Muscle layer of duodenum (tissue), 2 donors: ENCODE measurements around the gene SLC39A9.
A peak's percentile ranks its signal among the peaks of the same experiment; 100 is the strongest.

Source experiments
- H3K27ac ChIP-seq: one replicate; pipeline ENCODE4 v1.7.0; 2013; ENCODE audit warnings: mild to moderate bottlenecking, low read length
- H3K27me3 ChIP-seq: one replicate; pipeline ENCODE4 v1.7.0; 2013; ENCODE audit warnings: low read depth, mild to moderate bottlenecking, control low read depth, low read length
- H3K36me3 ChIP-seq, 2 donors: one replicate each; pipeline ENCODE4 v1.7.0; 2013; ENCODE audit warnings: low read length in 2 of 2, control low read depth in 1 of 2, mild to moderate bottlenecking in 1 of 2; ENCODE audit not compliant: insufficient read depth in 2 of 2, control insufficient read depth in 1 of 2
- H3K4me1 ChIP-seq, 2 donors: one replicate each; pipeline ENCODE4 v1.7.0; 2013; ENCODE audit warnings: low read length in 2 of 2, mild to moderate bottlenecking in 2 of 2, control low read depth in 1 of 2, moderate library complexity in 1 of 2; ENCODE audit not compliant: insufficient read depth in 2 of 2, control insufficient read depth in 1 of 2
- H3K4me3 ChIP-seq, 2 donors: one replicate each; pipeline ENCODE4 v1.7.0; 2013; ENCODE audit warnings: low read length in 2 of 2, low read depth in 1 of 2, mild to moderate bottlenecking in 1 of 2
- H3K9me3 ChIP-seq, 2 donors: one replicate each; pipeline ENCODE4 v1.7.0; 2013; ENCODE audit warnings: low read length in 2 of 2, control low read depth in 1 of 2, mild to moderate bottlenecking in 1 of 2; ENCODE audit not compliant: control insufficient read depth in 1 of 2
- donor health status: healthy.

SLC39A9 gene, protein sequence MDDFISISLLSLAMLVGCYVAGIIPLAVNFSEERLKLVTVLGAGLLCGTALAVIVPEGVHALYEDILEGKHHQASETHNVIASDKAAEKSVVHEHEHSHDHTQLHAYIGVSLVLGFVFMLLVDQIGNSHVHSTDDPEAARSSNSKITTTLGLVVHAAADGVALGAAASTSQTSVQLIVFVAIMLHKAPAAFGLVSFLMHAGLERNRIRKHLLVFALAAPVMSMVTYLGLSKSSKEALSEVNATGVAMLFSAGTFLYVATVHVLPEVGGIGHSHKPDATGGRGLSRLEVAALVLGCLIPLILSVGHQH

DNA sequence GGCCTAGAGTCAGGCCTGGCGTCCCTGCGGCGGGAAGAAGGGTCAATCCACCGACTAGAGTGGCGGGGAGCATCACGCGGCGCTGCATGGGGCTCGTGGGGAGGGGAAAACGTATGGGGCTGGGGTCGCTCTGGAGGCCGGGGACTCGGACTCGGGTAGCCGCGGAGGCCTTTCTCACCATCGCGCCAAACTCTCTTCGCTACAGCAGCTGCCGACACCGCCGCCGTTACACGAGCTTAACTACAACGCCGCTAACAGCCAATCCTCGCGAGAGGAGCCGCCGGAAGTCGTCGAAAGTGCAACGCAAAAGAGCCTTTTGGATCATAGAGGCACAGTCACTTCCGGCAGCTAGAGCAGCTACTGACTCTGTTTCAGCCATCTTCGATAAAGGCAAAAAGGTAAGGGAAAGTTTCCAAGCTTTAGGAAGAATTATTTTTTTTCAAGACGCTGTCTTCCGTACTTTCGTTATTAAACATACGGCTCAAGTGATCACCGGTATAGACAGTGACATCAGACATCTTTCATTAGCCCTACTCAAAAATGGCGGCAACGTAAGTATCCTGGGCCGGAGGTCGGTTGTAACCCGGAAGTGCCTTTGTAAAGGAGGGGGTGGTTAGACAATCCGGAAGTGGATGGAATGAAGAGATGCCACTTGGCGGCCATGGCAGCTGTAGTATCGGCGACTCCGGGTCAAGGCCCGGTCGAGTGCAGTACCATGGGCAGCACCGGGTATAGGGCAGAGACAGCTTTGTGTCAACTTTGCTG, at the start of gene SLC39A9, which contains the start of gene ERH:
Gene SLC39A9 (plus strand): TSS at position 640 of the 765 bp plus-strand sequence. CDS start 678 bp downstream, outside the sequence.
Gene ERH (minus strand): TSS at position 247 of the 765 bp plus-strand sequence. CDS start 66 bp downstream, at position 181.
- H3K27me3 ChIP-seq = no peaks in the 10 kb centered on the region
- H3K4me1 ChIP-seq = peaks cover 32 to 60% of the 10 kb centered on the region in 2 donors
- H3K36me3 ChIP-seq = peaks cover 29 to 34% of the 10 kb centered on the region in 2 donors

DNA sequence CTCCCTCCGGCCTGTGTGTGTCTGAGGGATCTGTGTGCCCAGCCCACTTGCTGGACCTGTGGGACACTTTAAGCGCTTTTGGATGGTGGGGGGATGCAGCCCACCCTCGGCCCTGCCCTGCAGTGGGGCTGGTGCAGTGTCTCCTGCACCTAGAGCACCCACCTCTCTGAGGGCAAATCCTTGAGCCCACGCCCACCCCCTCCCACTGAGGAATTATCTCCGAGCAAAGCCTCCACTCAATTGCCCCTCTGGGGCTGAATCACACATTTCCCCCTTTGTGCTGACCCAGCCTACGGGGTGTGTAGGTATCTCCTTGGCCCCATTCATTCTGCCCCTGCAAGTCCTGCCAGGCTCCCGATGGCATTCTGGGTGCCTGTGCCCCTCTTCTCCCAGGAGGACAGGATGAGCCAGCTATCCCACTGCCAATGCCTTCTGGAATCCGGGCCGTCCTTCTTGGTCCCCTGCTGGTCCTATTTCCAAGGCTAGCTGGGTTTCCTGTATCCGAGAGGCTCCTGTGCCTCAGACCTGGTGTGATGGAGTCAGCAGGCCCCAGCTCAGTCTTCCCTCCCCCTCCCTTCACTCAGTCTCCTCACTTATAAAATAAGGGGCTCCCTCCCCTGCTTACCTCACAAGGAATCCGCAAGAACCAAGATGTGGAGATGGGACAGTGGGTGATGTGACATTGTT, 49.3 kb upstream of the SLC39A9 start:
- Histone ChIP-seq H3K4me3 (no peak overlapping the region), H3K27me3 (no peaks in the 10 kb centered on the region), H3K9me3 (no peaks in the 10 kb centered on the region), H3K36me3 (peaks cover 0 to 3% of the 10 kb centered on the region in 2 donors), H3K4me1 (no peaks in the 10 kb centered on the region), H3K27ac (no peak overlapping the region)

More for the DNA sequence above, at the start of gene SLC39A9, which contains the start of gene ERH:
- Histone ChIP-seq H3K9me3 (no peaks in the 10 kb centered on the region), H3K4me3 (peak within 1 kb of the TSS; percentile 96 to 99), H3K27ac (peak within 1 kb of the TSS; percentile 99)

DNA sequence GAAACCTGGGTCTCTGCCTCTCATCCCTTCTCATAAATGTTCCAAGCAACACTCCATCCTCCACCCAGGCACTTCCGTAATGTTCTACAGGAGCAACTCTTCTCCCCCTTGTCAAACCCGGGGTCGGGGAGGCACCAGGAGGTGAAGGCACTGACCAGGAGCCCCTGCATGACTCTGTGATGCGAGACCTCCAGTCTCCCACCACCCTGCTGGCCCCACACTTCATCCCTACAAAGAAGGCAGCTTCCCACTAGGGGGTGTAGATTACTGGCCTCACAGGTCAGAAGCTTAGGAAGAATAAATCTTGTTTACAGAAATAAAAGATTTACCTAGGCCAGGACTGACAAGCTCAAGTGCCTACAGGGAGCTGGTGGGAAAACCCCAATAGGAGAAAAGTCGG, 47.6 kb upstream of the SLC39A9 start:
- Histone ChIP-seq H3K27me3 (no peaks in the 10 kb centered on the region), H3K27ac (no peak overlapping the region), H3K9me3 (no peaks in the 10 kb centered on the region), H3K4me1 (peaks cover 0 to 8% of the 10 kb centered on the region in 2 donors), H3K4me3 (no peak overlapping the region), H3K36me3 (peaks cover 0 to 3% of the 10 kb centered on the region in 2 donors)

DNA sequence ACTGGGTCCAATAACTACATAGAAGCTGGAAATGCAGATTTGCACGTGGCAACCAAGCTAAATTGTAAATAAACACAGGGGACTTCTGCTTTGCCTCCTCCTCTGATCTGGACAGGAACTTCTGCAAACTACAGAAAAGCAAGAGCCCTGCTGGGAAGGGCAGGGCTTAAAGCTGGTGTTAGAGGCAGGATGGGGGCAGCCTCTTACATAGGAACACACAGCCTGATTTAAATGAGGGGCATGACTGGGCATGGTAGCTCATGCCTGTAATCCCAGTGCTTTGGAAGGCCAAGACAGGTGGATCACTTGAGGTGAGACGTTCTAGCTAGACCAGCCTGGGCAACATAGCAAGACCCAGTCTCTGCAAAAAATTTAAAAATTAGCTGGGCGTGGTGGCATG, 47.1 kb upstream of the SLC39A9 start:
- peaks cover 0 to 3% of the 10 kb centered on the region in 2 donors for H3K36me3 ChIP-seq
- no peak overlapping the region for H3K27ac ChIP-seq
- no peaks in the 10 kb centered on the region for H3K27me3 ChIP-seq
- H3K4me1 ChIP-seq = peaks cover 0 to 8% of the 10 kb centered on the region in 2 donors
- H3K9me3 ChIP-seq = no peaks in the 10 kb centered on the region
- H3K4me3 ChIP-seq = no peak overlapping the region

DNA sequence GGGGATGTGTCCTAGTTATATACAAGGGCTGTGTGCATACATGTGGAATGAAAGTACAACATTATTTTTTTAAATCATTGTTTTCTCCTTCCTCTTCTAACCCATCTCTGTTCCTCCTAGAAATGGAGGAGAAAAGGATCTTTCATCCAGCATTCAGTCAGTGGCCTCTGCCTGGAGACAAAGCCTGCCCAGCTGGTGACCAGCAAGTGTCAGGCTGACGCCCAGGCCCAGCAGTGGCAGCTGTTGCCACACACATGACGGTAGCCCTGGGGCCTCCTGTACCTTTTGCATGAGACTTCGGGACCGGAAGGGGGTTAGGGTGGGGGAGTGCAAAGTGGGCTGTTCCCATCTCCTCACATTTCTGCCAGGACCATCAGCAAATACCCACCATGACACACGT, 46.6 kb upstream of the SLC39A9 start:
- H3K4me3 ChIP-seq = no peak overlapping the region
- H3K36me3 ChIP-seq = peaks cover 0 to 3% of the 10 kb centered on the region in 2 donors
- H3K9me3 ChIP-seq = no peaks in the 10 kb centered on the region
- H3K4me1 ChIP-seq = peaks cover 0 to 8% of the 10 kb centered on the region in 2 donors
- no peak overlapping the region for H3K27ac ChIP-seq
- no peaks in the 10 kb centered on the region for H3K27me3 ChIP-seq

DNA sequence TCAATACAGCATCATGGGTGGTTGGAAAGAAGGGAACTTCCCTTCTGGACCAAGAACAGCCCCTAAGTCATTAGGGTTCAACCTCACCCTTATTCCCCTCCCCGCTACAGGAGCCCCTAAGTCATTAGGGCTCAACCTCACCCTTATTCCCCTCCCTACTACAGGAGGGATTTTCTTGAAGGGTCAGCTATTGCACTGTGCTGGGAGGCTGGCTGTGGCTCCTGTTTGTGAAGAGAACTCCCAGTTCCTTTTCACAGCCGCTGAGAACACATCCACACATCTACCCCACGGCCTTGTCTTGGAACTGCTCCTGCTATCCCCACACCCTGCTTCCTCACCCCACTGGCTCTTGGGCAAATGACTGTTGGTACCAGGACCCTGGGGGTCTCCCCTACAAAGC, 45.3 kb upstream of the SLC39A9 start:
- peaks cover 0 to 8% of the 10 kb centered on the region in 2 donors for H3K4me1 ChIP-seq
- H3K36me3 ChIP-seq = peaks cover 0 to 3% of the 10 kb centered on the region in 2 donors
- H3K9me3 ChIP-seq = no peaks in the 10 kb centered on the region
- H3K27ac ChIP-seq = no peak overlapping the region
- no peak overlapping the region for H3K4me3 ChIP-seq
- H3K27me3 ChIP-seq = no peaks in the 10 kb centered on the region

DNA sequence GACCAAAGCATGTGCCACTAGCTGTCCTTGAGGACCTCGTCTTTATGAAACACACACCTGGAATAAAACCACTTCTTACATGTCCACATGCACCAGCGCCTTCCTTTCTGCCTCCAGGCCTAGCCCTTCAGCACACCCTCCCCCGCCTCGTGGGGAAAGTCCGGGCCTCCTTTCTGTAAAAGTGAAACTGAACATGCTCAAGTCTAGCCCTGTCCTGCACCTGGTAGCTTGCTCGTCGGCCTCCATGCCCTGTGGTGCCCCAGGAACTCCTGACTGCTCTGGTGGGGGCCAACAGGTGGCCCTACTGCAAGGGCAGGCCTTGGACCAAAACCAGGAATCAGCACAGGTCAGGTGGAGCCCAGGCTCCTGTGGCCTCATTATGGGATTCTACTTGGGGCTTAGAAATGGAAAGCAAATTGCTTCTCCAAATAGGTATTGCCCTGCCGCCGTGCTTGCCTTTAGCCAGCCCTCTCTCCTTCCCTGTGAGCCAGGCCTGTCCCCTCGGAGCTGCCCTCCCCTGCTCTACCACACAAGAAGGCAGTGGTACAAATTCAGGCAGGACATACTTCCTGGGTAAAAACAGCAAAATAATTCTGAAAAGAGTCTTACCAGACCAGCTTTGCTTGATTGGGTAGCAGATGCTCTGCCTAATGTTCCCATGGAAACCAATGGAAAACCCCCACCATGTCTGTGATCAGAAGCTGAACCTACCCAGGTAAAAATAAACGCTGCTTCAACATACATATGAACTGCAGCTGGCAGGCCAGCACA, 43.9 kb upstream of the SLC39A9 start:
- no peak overlapping the region for H3K4me3 ChIP-seq
- no peak overlapping the region for H3K27ac ChIP-seq
- no peaks in the 10 kb centered on the region for H3K36me3 ChIP-seq
- no peaks in the 10 kb centered on the region for H3K27me3 ChIP-seq
- H3K9me3 ChIP-seq = no peaks in the 10 kb centered on the region
- peaks cover 0 to 8% of the 10 kb centered on the region in 2 donors for H3K4me1 ChIP-seq

DNA sequence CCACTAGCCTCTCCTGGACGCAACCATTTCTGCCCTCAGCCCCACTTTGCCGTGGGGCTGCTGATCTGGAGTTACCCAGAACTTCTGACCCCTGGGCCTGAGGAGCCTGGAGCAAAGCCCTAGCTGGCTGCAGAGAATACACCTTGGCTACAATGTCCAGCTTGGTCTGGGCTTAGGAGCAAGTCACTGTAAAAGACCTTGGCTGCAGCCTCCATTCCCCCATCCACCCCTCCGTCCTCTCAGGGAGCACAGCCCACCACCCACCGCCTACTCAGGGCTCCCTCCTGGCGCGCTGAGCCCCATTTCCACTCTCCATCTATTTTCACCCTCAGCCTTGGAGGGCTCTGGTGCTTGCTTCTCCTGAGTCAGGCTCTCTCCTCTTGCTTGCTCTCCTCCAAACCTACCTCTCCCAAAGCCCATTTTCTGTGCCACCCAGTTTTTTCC, 43.3 kb upstream of the SLC39A9 start:
- H3K27me3 ChIP-seq = no peaks in the 10 kb centered on the region
- no peak overlapping the region for H3K4me3 ChIP-seq
- H3K4me1 ChIP-seq = peaks cover 0 to 8% of the 10 kb centered on the region in 2 donors
- H3K9me3 ChIP-seq = no peaks in the 10 kb centered on the region
- H3K36me3 ChIP-seq = no peaks in the 10 kb centered on the region
- H3K27ac ChIP-seq = peak overlapping the region; percentile 28

DNA sequence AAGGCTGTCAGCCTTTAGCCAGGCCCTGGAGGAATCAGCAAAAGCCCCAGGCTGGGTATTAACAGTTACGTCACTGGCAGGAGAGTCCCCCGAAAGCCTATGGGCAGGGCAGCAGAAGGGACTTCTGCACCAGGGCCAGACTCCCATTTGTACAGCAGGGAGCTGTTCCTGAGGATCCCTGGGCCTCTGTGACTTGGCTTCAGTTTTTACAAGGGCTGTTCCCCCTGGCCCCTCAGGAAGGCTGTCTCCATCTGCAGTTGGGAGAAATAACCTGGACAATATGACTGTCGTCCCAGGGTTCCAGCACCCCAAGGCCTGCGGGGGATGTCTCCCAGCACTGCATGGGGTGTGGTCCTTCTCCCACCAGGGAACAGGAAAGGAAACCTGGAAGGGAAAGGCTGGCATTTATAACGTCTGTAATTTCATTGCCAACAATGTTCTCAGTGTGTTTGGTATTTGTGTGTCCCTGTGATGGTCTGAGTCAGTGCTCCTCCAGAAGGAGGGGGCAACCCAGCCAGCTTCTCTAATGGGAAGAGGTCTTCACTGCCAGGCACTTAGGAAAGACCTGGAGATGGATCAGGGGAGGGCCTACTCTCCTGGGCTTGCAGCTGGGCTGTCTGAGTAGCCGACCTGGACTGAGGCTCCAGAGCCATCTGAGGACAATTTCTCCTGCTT, 42.7 kb upstream of the SLC39A9 start:
- Histone ChIP-seq H3K4me1 (peaks cover 0 to 8% of the 10 kb centered on the region in 2 donors), H3K4me3 (no peak overlapping the region), H3K27me3 (no peaks in the 10 kb centered on the region), H3K9me3 (no peaks in the 10 kb centered on the region), H3K27ac (peak overlapping the region; percentile 28), H3K36me3 (no peaks in the 10 kb centered on the region)

DNA sequence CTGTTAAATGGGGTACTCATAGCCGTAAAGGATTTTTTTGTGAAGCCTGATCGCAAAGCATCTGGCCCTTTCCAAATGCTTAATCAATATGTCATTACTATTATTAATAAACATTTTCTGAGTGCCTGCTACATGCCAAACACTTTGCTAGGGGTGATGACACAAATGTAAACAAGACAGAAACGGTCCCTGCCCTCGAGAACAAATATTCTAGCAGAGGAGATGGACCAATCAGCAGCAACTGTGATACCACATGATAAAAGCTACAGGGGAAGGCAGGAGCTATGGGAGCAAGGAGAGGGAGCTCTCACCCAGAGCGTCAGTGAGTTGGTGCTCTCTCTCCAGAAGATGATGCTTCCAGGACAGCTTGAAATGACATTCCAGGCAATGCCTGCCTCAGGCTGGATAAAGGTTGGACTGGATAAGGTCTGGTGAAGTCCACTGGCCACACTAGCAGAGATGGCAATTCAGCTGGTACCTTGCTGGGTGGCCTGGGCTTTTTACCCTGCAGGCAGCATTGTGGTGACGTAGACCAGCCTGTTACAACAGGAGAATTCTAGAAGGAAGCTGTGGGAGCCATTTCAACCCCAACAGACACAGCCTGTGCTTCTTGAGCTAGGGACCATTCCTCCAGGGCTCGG, 41.5 kb upstream of the SLC39A9 start:
- Histone ChIP-seq H3K27me3 (no peaks in the 10 kb centered on the region), H3K36me3 (no peaks in the 10 kb centered on the region), H3K27ac (no peak overlapping the region), H3K4me1 (peaks cover 0 to 8% of the 10 kb centered on the region in 2 donors), H3K9me3 (no peaks in the 10 kb centered on the region), H3K4me3 (no peak overlapping the region)
